GM12878 (cell line): ENCODE measurements around the gene FCF1. TPM values are rescaled to one million over a fixed set of nuclear protein-coding genes. Genes with fewer than 3 reads are reported as not detected.

Source experiments
- ASH2L ChIP-seq: fragments of 300-600, 200-600 bp; sonication (generic); IDR thresholded peaks from 2 replicates; pipeline ENCODE4 v1.6.1; 2017; ENCODE audit warnings: low read depth, mild to moderate bottlenecking, borderline replicate concordance
- BCLAF1 ChIP-seq: fragments of 450-650 bp; IDR thresholded peaks from 2 replicates; pipeline ENCODE4 v1.6.1; 2017; ENCODE audit warnings: antibody characterized with exemption, mild to moderate bottlenecking, moderate library complexity
- BMI1 ChIP-seq: fragments of 450-650 bp; IDR thresholded peaks from 2 replicates; pipeline ENCODE4 v1.6.1; 2016; ENCODE audit warnings: mild to moderate bottlenecking, moderate library complexity, borderline replicate concordance
- DPF2 ChIP-seq: fragments of 450-650 bp; IDR thresholded peaks from 2 replicates; pipeline ENCODE4 v1.6.1; 2017; ENCODE audit warnings: mild to moderate bottlenecking
- HSF1 ChIP-seq: fragments of 150-350 bp; IDR thresholded peaks from 2 replicates; pipeline ENCODE4 v1.6.1; 2014; ENCODE audit warnings: mild to moderate bottlenecking, low read depth, low read length
- IRF4 ChIP-seq: IDR thresholded peaks from 2 replicates; pipeline ENCODE4 v1.6.1; 2011; ENCODE audit warnings: low read depth, low read length
- JUND ChIP-seq: IDR thresholded peaks from 2 replicates; pipeline ENCODE4 v1.6.1; 2012; ENCODE audit warnings: low read depth, mild to moderate bottlenecking, low read length, improper control_type of control experiment, moderate library complexity
- MAX ChIP-seq: IDR thresholded peaks from 2 replicates; pipeline ENCODE4 v1.6.1; 2012; ENCODE audit warnings: low read depth, low read length, improper control_type of control experiment
- MEF2B ChIP-seq: fragments of 450-650 bp; IDR thresholded peaks from 2 replicates; pipeline ENCODE4 v1.6.1; 2018; ENCODE audit warnings: mild to moderate bottlenecking, moderate library complexity; ENCODE audit not compliant: partially characterized antibody, poor library complexity, severe bottlenecking
- ZBTB4 ChIP-seq: fragments of 450-650 bp; formaldehyde crosslinking; IDR thresholded peaks from 2 replicates; pipeline ENCODE4 v1.4.0; 2022; ENCODE audit warnings: mild to moderate bottlenecking, moderate library complexity
- ZNF207 ChIP-seq: fragments of 450-650 bp; IDR thresholded peaks from 2 replicates; pipeline ENCODE4 v1.6.1; 2014; ENCODE audit warnings: antibody characterized with exemption, mild to moderate bottlenecking, borderline replicate concordance
- polyA plus RNA-seq, 11 experiments: library from polyadenylated mRNA; depleted of rRNA in 4 of 11; unstranded in 6 of 11; stranded (reverse) in 5 of 11; fragments of >200 nt; fragmentation: Nextera tagmentation in 4 of 11; fragmentation: Illumina TruSeq in 1 of 11; extraction: Ambion mirVana in 4 of 11; extraction: Trizol in 1 of 11; gene quantifications; 1 replicate in 1 of 11; 2 replicates in 10 of 11; pipeline versions ENCODE4 v1.2.1 to v1.2.3, GENCODE V29; 2011 to 2016; ENCODE audit warnings: inconsistent platforms in 2 of 11, missing spikeins in 2 of 11, low read depth in 1 of 11
- total RNA-seq, 4 experiments: library from RNA; depleted of rRNA in 3 of 4; stranded (reverse); fragments of >200 nt in 3 of 4; fragmentation: Illumina TruSeq in 1 of 4; extraction: Trizol in 1 of 4; gene quantifications; 2 replicates each; pipeline versions ENCODE4 v1.2.1 to v1.2.3, GENCODE V29; 2013 to 2021

FCF1 gene
- total and polyA plus RNA-seq, 10 of the 15 experiments (the other 5 are each of a cell fraction or from before 2014, with no cell fraction given): 6.2 to 88.7 (median 28.5) TPM

GRCh38 chr14:74697543-74697942, 15.4 kb upstream of the FCF1 start (continued):
- TF ChIP-seq HSF1 (no peak), MAX (no peak), BCLAF1 (no peak), ZNF207 (no peak), DPF2 (no peak), BMI1 (no peak), IRF4 (no peak), ASH2L (no peak), JUND (no peak), MEF2B (no peak), ZBTB4 (no peak)
